Neuron (in vitro differentiated cells): Measurements from ENCODE around the gene HLA-F.

Experiments
- H2AFZ ChIP-seq: one replicate; pipeline ENCODE4 v1.6.1; 2013; ENCODE audit warnings: low read depth, mild to moderate bottlenecking, inconsistent platforms, low read length, moderate library complexity
- H3K27me3 ChIP-seq: one replicate; pipeline ENCODE4 v1.6.1; 2013; ENCODE audit warnings: low read length; ENCODE audit not compliant: insufficient read depth
- H3K36me3 ChIP-seq: one replicate; pipeline ENCODE4 v1.6.1; 2013; ENCODE audit warnings: low read length; ENCODE audit not compliant: insufficient read depth
- H3K4me1 ChIP-seq: one replicate; pipeline ENCODE4 v1.6.1; 2013; ENCODE audit warnings: low read length; ENCODE audit not compliant: insufficient read depth
- H3K4me3 ChIP-seq: 2 replicates; pipeline ENCODE4 v1.5.1; 2013; ENCODE audit warnings: mild to moderate bottlenecking, low read length, moderate library complexity
- H3K9me3 ChIP-seq: one replicate; pipeline ENCODE4 v1.6.1; 2013; ENCODE audit warnings: low read length

Gene HLA-F

GRCh38 chr6:29728875-29729270 lies 5.6 kb downstream of the HLA-F start:
- Histone ChIP-seq H3K4me1 (no peaks in the 10 kb centered on the region), H2AFZ (no peak overlapping the region), H3K9me3 (peaks cover 4% of the 10 kb centered on the region), H3K4me3 (no peak overlapping the region), H3K36me3 (no peaks in the 10 kb centered on the region), H3K27me3 (peaks cover 28% of the 10 kb centered on the region)

- H3K4me3 ChIP-seq, result no peak overlapping the region
- no peaks in the 10 kb centered on the region for H3K9me3 ChIP-seq
- no peak overlapping the region for H2AFZ ChIP-seq
- no peaks in the 10 kb centered on the region for H3K36me3 ChIP-seq
- no peaks in the 10 kb centered on the region for H3K4me1 ChIP-seq
- H3K27me3 ChIP-seq, result peaks cover 22% of the 10 kb centered on the region
Observed at GRCh38 chr6:29729774-29730328, 6.6 kb downstream of the HLA-F start.

GRCh38 chr6:29730575-29731126 lies 7.4 kb downstream of the HLA-F start:
- Histone ChIP-seq H2AFZ (no peak overlapping the region), H3K9me3 (no peaks in the 10 kb centered on the region)

GRCh38 chr6:29731281-29731680 lies 8.0 kb downstream of the HLA-F start:
- Histone ChIP-seq H3K27me3 (peaks cover 13% of the 10 kb centered on the region), H3K9me3 (no peaks in the 10 kb centered on the region), H3K4me3 (no peak overlapping the region), H3K36me3 (no peaks in the 10 kb centered on the region), H3K4me1 (no peaks in the 10 kb centered on the region), H2AFZ (no peak overlapping the region)

More at GRCh38 chr6:29730575-29731126, 7.4 kb downstream of the HLA-F start:
- H3K4me1 ChIP-seq, result no peaks in the 10 kb centered on the region
- no peaks in the 10 kb centered on the region for H3K36me3 ChIP-seq
- H3K4me3 ChIP-seq, result no peak overlapping the region
- peaks cover 15% of the 10 kb centered on the region for H3K27me3 ChIP-seq

GRCh38 chr6:29733057-29733456 lies 9.8 kb downstream of the HLA-F start:
- peaks cover 8% of the 10 kb centered on the region for H3K27me3 ChIP-seq
- H3K4me3 ChIP-seq, result no peak overlapping the region
- H2AFZ ChIP-seq, result no peak overlapping the region
- no peaks in the 10 kb centered on the region for H3K36me3 ChIP-seq
- H3K9me3 ChIP-seq, result no peaks in the 10 kb centered on the region
- no peaks in the 10 kb centered on the region for H3K4me1 ChIP-seq

GRCh38 chr6:29734046-29735018 lies 11.1 kb downstream of the HLA-F start:
- no peak overlapping the region for H3K4me3 ChIP-seq
- H3K9me3 ChIP-seq, result no peaks in the 10 kb centered on the region
- no peak overlapping the region for H2AFZ ChIP-seq
- no peaks in the 10 kb centered on the region for H3K4me1 ChIP-seq
- peaks cover 6% of the 10 kb centered on the region for H3K27me3 ChIP-seq
- no peaks in the 10 kb centered on the region for H3K36me3 ChIP-seq

- H3K27me3 ChIP-seq, result peaks cover 2% of the 10 kb centered on the region
- H3K4me3 ChIP-seq, result no peak overlapping the region
- H3K4me1 ChIP-seq, result no peaks in the 10 kb centered on the region
- no peaks in the 10 kb centered on the region for H3K36me3 ChIP-seq
- no peak overlapping the region for H2AFZ ChIP-seq
- no peaks in the 10 kb centered on the region for H3K9me3 ChIP-seq
Observed at GRCh38 chr6:29736563-29736962, 13.3 kb downstream of the HLA-F start.

GRCh38 chr6:29737707-29738630 lies 14.7 kb downstream of the HLA-F start:
- Histone ChIP-seq H3K4me1 (no peaks in the 10 kb centered on the region), H3K9me3 (no peaks in the 10 kb centered on the region), H3K4me3 (no peak overlapping the region), H2AFZ (no peak overlapping the region), H3K36me3 (no peaks in the 10 kb centered on the region), H3K27me3 (peaks cover 9% of the 10 kb centered on the region)

GRCh38 chr6:29739136-29739881 lies 16.1 kb downstream of the HLA-F start:
- Histone ChIP-seq H3K27me3 (peaks cover 12% of the 10 kb centered on the region), H3K4me3 (no peak overlapping the region), H3K36me3 (no peaks in the 10 kb centered on the region), H2AFZ (no peak overlapping the region), H3K9me3 (no peaks in the 10 kb centered on the region), H3K4me1 (no peaks in the 10 kb centered on the region)

- Histone ChIP-seq H3K27me3 (peaks cover 10% of the 10 kb centered on the region), H3K4me1 (no peaks in the 10 kb centered on the region), H2AFZ (no peak overlapping the region), H3K9me3 (no peaks in the 10 kb centered on the region), H3K36me3 (no peaks in the 10 kb centered on the region), H3K4me3 (no peak overlapping the region)
Observed at GRCh38 chr6:29739882-29740261, 16.6 kb downstream of the HLA-F start.

GRCh38 chr6:29741592-29741991 lies 18.4 kb downstream of the HLA-F start:
- H3K4me3 ChIP-seq, result no peak overlapping the region
- H3K9me3 ChIP-seq, result no peaks in the 10 kb centered on the region
- no peaks in the 10 kb centered on the region for H3K4me1 ChIP-seq
- no peaks in the 10 kb centered on the region for H3K36me3 ChIP-seq
- peaks cover 20% of the 10 kb centered on the region for H3K27me3 ChIP-seq
- H2AFZ ChIP-seq, result no peak overlapping the region

GRCh38 chr6:29742127-29742526 lies 18.9 kb downstream of the HLA-F start:
- Histone ChIP-seq H2AFZ (no peak overlapping the region), H3K27me3 (peaks cover 24% of the 10 kb centered on the region)

More at GRCh38 chr6:29742127-29742526, 18.9 kb downstream of the HLA-F start:
- Histone ChIP-seq H3K9me3 (no peaks in the 10 kb centered on the region), H3K4me3 (no peak overlapping the region), H3K4me1 (no peaks in the 10 kb centered on the region), H3K36me3 (no peaks in the 10 kb centered on the region)
